ENCODE results near the gene GCM1. TPM values are rescaled to one million over a fixed set of nuclear protein-coding genes. Genes with fewer than 3 reads are reported as not detected.

GCM1 gene, protein sequence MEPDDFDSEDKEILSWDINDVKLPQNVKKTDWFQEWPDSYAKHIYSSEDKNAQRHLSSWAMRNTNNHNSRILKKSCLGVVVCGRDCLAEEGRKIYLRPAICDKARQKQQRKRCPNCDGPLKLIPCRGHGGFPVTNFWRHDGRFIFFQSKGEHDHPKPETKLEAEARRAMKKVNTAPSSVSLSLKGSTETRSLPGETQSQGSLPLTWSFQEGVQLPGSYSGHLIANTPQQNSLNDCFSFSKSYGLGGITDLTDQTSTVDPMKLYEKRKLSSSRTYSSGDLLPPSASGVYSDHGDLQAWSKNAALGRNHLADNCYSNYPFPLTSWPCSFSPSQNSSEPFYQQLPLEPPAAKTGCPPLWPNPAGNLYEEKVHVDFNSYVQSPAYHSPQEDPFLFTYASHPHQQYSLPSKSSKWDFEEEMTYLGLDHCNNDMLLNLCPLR
- not detected for polyA plus RNA-seq (2012; ENCODE audit: missing spikeins)

DNA sequence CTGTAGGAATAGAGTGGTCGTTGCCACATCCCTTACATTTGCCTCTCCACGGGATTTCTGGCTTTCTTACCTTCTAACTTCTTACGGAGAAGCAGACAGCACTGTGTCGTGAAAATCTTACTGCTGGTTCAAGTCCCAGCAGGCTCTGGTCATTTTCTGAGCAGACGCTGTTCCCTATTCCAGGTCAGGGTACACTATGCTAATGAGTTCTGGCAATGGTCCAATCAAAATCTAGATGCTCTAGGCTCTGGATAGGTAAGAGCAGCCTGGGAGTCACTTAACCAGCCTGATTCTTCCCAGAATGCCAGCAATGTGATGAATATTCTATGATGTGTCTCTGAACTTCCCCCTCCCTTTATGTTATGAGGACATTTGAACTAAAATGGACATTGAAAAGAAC, at the start of gene GCM1:
GCM1 (minus strand) TSS at position 158 of the 400 bp plus-strand sequence. CDS start 3,209 bp downstream, outside the sequence.
- FAIRE-seq = no peak
- TF ChIP-seq POLR2AphosphoS5 (IDR thresholded peaks at IDR 0.05; ENCODE audit: low read depth, low read length) (no peak), POLR2A (IDR thresholded peaks at IDR 0.05; ENCODE audit: low read depth, low read length) (no peak), TAF1 (IDR thresholded peaks at IDR 0.05; ENCODE audit: borderline replicate concordance, low read depth, low read length) (no peak)
- DNase-seq (ENCODE audit: insufficient read length) = no peak

DNA sequence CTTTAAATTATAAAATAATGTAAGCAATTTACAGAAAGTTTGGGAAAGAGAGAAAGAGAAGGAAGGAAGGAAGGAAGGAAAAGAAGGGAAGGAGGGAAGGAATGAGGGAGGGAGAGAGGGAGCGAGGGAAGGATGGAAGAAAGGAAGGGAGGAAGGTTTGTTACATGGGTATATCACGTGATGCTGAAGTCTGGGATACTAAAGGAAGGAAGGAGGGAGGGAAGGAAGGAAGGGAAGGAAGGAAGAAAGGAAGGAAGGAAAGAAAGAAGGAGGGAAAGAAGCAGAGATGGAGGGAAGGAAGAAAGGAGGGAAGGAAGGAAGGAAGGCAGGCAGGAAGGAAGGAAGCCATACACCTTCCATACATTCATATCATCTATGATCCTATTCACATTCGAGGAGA, 48.9 kb upstream of the GCM1 start:
- no peak for TF ChIP-seq POLR2AphosphoS5 (IDR thresholded peaks at IDR 0.05; ENCODE audit: low read depth, low read length)
- no peak for TF ChIP-seq TAF1 (IDR thresholded peaks at IDR 0.05; ENCODE audit: borderline replicate concordance, low read depth, low read length)
- no peak for TF ChIP-seq POLR2A (IDR thresholded peaks at IDR 0.05; ENCODE audit: low read depth, low read length)
- FAIRE-seq = no peak

DNA sequence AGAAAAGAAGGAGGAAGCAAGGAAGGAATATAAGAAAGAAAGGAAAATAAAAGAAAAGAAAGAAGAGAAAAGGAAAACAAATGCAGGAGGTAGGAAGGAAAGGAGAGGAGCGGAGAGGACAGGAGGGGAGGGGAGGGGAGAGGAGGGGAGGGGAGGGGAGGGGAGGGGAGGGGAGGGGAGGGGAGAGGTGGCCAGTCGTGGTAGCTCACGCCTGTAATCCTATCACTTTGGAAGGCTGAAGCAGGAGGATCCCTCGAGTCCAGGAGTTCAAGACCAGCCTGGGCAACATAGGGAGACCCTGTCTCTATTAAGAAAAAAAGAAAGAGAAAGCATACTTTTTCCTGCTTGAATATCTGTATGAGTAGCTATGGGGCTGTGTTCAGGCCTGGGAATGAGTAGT, 46.4 kb upstream of the GCM1 start:
- no peak for TF ChIP-seq TAF1 (IDR thresholded peaks at IDR 0.05; ENCODE audit: borderline replicate concordance, low read depth, low read length)
- no peak for TF ChIP-seq POLR2A (IDR thresholded peaks at IDR 0.05; ENCODE audit: low read depth, low read length)
- TF ChIP-seq POLR2AphosphoS5 (IDR thresholded peaks at IDR 0.05; ENCODE audit: low read depth, low read length) = no peak
- FAIRE-seq (no peak), DNase-seq (ENCODE audit: insufficient read length) (no peak)

More for the DNA sequence above, 48.9 kb upstream of the GCM1 start:
- DNase-seq (ENCODE audit: insufficient read length) = no peak

DNA sequence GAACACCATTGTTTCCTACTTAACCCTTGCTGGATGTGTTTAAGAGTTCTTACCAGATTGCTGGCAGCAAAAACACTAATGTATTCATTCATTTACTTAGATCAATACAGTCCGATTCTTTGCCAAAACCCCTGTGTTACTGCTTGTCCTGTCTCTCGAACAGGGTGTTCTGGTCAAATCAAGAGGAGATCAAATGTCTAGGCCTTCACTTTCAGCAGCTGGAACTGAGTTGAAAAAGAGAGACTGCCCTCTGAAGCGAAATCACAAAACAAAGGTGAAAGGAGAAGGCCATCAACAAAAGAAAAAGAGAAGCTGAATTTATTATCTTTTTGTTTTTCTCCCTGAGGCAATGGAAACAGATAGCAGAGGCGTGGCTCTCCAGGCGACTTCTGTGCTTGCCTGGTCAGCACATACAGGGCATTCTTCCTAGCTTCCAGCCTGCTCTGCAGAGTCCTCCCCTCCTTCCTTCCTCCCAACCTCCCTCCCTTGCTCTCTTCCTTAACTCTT, 44.1 kb upstream of the GCM1 start:
- no peak for FAIRE-seq
- no peak for DNase-seq (ENCODE audit: insufficient read length)
- TF ChIP-seq POLR2A (IDR thresholded peaks at IDR 0.05; ENCODE audit: low read depth, low read length) (no peak), TAF1 (IDR thresholded peaks at IDR 0.05; ENCODE audit: borderline replicate concordance, low read depth, low read length) (no peak), POLR2AphosphoS5 (IDR thresholded peaks at IDR 0.05; ENCODE audit: low read depth, low read length) (no peak)

DNA sequence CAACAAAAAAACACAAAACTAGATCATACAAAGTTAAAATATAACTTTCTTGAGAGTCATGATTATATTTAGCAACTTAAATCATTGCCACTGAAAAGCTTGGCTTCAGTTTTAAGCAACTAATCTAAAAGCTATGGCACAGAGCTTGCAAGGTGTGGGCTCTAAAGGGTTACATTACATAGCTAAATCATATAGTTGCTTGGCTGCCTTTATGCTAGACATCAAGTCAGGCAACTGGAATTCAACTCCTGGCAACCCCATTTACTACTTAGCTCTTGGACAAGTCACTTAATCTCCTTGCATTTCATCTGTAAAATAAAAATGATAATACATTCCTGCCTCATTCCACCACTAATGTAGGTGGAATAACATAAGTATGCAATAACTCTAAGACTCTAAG, 40.9 kb upstream of the GCM1 start:
- FAIRE-seq (no peak), DNase-seq (ENCODE audit: insufficient read length) (no peak)
- no peak for TF ChIP-seq TAF1 (IDR thresholded peaks at IDR 0.05; ENCODE audit: borderline replicate concordance, low read depth, low read length)
- TF ChIP-seq POLR2AphosphoS5 (IDR thresholded peaks at IDR 0.05; ENCODE audit: low read depth, low read length) = no peak
- no peak for TF ChIP-seq POLR2A (IDR thresholded peaks at IDR 0.05; ENCODE audit: low read depth, low read length)

DNA sequence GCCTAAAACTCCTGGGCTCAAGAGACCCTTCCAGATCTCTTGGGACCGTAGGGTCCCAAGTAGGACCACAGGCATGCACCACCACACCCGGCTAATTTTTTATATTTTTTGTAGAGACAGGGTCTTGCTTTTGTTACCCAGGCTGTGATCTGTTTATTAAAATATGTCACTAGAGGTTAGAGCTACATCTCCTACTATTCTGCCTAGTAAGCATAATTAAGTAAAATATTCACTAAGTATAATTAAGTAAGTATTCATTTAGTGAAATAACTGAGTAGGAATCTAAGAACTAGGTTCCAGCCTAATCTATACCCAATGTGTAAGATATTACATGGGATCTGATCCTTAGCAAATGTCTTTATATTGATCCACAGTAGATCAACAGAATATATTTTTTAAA, 40.2 kb upstream of the GCM1 start:
- DNase-seq (ENCODE audit: insufficient read length) (no peak), FAIRE-seq (no peak)
- TF ChIP-seq TAF1 (IDR thresholded peaks at IDR 0.05; ENCODE audit: borderline replicate concordance, low read depth, low read length) (no peak), POLR2A (IDR thresholded peaks at IDR 0.05; ENCODE audit: low read depth, low read length) (no peak), POLR2AphosphoS5 (IDR thresholded peaks at IDR 0.05; ENCODE audit: low read depth, low read length) (no peak)

DNA sequence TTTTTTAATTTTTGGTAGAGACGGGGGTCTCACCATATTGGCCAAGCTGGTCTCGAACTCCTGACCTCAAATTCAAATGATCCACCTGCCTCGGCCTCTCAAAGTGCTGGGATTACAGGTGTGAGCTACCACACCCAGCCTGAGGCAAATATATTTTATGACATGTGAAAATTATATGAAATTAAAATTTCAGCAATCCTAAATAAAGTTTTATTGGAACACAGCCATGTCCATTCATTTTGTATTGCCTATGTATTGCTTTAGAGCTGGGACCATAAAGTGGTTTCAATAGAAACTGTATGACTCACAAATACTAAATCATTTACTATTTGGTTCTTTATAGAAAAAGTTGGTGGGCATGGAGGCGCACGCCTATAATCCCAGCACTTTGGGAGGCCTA, 32.0 kb upstream of the GCM1 start:
- no peak for DNase-seq (ENCODE audit: insufficient read length)
- no peak for TF ChIP-seq POLR2AphosphoS5 (IDR thresholded peaks at IDR 0.05; ENCODE audit: low read depth, low read length)
- TF ChIP-seq TAF1 (IDR thresholded peaks at IDR 0.05; ENCODE audit: borderline replicate concordance, low read depth, low read length) = no peak
- no peak for TF ChIP-seq POLR2A (IDR thresholded peaks at IDR 0.05; ENCODE audit: low read depth, low read length)
- no peak for FAIRE-seq

DNA sequence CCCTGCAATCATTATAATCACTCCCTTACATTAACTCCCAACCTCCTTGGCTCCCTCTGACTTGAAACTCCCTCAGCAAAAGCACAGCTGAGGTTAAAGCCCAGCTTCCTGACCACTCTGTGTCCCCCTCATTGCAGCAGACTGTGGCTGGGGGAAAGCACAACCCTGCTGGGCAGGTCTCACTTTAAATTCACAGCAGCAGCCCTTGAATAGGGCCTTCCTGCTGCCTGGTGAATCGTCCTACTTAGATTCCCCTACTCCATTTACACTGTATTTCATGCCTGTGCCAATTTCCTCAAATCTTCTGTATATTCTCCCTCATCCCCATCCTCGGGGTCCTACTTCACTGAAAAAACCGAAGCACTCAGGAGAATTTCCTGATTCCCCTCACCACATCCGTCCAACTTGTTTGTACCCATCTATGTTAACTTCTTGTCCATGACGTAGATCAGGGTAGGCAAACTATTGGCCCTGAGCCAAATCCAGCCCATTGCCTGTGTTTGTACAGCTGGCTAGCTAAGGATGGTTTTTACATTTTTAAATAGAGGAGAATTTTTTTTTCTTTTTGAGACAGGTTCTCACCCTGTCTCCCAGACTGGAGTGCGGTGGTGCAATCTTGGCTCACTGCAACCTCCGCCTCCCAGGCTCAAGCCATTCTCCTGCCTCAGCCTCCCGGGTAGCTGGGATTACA, 31.5 kb upstream of the GCM1 start:
- no peak for TF ChIP-seq POLR2AphosphoS5 (IDR thresholded peaks at IDR 0.05; ENCODE audit: low read depth, low read length)
- TF ChIP-seq POLR2A (IDR thresholded peaks at IDR 0.05; ENCODE audit: low read depth, low read length) = no peak
- TF ChIP-seq TAF1 (IDR thresholded peaks at IDR 0.05; ENCODE audit: borderline replicate concordance, low read depth, low read length) = no peak
- FAIRE-seq (no peak), DNase-seq (ENCODE audit: insufficient read length) (no peak)

DNA sequence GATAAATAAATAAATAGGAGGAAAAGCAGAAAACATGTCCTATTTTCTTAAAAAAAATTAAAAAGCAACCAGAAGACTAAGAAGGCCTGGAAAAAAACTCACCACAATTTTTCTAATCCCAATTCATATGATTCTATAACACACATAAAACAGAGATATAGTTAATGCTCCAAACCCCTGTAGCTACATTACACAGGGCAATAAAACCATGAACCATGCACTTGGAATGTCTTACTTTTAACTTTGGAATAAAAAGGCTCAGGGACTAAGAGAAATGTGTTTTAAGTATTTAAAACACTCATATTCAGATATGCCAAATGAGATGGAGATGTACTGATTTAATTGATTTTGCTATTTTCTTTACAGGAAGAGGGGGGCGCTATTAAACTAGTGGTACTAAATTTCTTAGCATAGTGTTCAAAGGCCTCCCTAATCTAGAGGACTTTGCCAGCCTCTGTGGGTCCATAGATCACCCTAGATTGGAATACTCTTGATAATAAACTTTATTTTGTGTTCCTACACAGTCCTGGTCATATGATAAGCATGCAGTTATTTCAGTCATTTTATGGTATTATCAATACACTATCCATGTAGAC, 30.3 kb upstream of the GCM1 start:
- FAIRE-seq (no peak), DNase-seq (ENCODE audit: insufficient read length) (no peak)
- TF ChIP-seq TAF1 (IDR thresholded peaks at IDR 0.05; ENCODE audit: borderline replicate concordance, low read depth, low read length) = no peak

DNA sequence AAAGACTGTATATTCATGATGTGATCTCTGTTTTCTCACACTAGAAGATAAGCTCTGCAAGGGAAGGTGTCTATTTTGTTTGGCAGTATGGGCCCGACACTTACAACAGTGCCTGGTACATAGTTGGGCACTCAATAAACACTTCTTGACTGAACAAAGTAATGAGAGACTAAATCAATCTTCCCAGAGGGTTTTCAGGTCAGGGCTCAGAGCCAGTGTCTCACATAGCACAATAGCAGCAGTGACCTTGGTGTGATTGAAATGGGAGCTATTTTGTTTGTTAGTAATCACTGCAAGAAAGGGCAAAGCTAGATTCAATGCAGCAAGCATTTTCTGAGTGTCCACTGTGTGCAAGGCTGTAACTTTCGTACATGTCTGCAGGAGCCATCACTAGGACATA, 26.4 kb upstream of the GCM1 start:
- DNase-seq (ENCODE audit: insufficient read length) (no peak), FAIRE-seq (no peak)
- TF ChIP-seq TAF1 (IDR thresholded peaks at IDR 0.05; ENCODE audit: borderline replicate concordance, low read depth, low read length) (no peak), POLR2A (IDR thresholded peaks at IDR 0.05; ENCODE audit: low read depth, low read length) (no peak), POLR2AphosphoS5 (IDR thresholded peaks at IDR 0.05; ENCODE audit: low read depth, low read length) (no peak)

DNA sequence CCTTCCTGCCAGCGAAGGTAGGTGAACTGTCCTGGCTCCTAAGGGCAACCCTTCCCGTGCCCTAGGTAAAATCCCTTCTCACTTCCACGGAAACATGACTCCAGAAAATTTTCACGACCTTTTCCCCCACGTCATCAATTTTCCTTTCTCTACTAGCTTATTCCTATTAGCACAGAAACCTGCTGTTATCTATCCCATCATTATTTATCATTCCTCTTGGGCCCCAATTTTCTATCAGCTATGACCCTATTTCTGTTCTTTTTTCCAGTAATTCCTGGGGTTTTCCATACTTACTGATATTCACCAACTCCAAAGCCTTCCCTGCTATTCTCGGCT, 23.8 kb upstream of the GCM1 start:
- TF ChIP-seq TAF1 (IDR thresholded peaks at IDR 0.05; ENCODE audit: borderline replicate concordance, low read depth, low read length) (no peak), POLR2A (IDR thresholded peaks at IDR 0.05; ENCODE audit: low read depth, low read length) (no peak), POLR2AphosphoS5 (IDR thresholded peaks at IDR 0.05; ENCODE audit: low read depth, low read length) (no peak)
- no peak for FAIRE-seq

More for the DNA sequence above, 23.8 kb upstream of the GCM1 start:
- DNase-seq (ENCODE audit: insufficient read length) = no peak

All from GM12892 (cell line).